D341Med (cell line): ENCODE data around the gene ATAD3A.

Experiments
- DNase-seq: peaks from one replicate; pipeline ENCODE4 v3.0.0; 2012; ENCODE audit warnings: low spot score

The ATAD3A gene

DNA sequence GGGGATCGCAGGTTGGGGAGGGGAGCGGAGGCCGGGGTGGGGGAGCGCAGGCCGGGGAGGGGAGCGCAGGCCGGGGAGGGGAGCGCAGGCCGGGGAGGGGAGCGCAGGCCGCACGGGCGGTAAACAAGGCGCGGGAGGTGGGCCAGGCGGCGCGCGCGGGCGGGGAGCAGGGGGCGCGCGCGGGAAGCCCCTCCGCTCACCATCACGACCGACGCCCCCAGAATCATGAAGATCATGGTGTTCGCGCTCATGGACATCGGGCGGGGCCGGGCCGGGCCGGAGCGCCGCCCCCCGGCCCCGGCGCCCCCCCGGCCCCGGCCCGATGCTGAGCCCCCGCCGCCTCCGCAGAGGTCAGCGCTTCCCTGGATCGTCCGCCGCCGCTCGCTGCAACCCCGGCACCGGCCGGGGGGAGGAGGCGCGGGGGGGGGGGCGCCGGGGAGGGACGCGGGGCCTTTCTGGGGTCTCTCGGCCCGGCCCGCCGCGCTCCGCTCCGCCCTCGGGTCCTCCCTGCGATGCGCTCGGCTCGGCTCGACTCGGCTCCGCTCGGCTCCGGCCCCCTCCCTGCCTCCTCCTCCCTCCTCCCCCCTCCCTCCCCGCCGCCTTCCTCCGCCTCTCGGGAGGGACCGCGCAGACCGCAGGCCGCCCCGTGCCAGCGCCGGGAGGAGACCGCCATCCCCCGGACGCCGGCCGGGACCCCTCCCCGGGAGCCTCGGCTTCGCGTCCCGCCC, 28.3 kb downstream of the ATAD3A start, which contains the start of gene TMEM240:
Gene TMEM240, minus strand, starts transcription at position 535 of the 728 bp plus-strand sequence. Its CDS starts 278 bp downstream, at position 257.
- DNase-seq: no peak

DNA sequence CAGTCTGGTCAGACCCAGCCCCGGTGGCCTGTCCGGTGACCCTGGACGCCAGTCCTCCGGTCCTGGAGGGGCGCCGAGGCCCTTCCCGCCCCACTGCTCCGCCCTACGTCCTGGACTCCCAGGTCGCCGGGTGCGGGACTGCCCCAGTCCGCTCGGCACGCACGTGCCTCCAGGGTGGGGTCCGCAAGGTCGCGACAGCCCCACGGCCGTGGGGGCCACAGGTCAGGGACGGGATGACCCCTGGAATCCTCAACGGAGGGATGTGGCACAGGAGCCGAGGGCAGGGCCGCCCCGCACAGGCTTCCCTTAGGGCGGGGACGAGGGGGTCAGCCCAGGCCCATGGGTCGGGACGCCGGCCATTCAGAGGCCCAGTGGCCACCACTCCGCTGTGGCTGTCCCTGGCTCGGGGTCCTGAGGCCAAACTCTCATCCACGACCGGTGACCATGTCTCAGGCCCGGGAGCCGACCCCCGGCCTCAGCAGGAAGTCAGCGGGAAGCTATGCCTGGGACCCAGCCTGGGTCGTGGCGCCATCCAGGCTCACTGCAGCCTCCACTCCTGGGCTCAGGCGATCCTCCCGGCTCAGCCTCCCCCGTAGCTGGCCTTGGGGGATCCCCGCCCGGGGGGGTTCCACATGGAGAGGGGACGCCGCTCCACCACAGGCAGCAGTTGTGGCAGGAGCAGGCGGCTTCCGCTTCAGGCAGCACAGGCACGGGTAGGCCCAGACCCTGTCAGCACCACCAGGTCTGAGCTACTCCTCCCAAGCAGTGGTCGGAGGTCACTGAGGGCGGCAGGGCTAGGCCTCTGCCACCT, 29.1 kb downstream of the ATAD3A start:
- DNase-seq: no peak

DNA sequence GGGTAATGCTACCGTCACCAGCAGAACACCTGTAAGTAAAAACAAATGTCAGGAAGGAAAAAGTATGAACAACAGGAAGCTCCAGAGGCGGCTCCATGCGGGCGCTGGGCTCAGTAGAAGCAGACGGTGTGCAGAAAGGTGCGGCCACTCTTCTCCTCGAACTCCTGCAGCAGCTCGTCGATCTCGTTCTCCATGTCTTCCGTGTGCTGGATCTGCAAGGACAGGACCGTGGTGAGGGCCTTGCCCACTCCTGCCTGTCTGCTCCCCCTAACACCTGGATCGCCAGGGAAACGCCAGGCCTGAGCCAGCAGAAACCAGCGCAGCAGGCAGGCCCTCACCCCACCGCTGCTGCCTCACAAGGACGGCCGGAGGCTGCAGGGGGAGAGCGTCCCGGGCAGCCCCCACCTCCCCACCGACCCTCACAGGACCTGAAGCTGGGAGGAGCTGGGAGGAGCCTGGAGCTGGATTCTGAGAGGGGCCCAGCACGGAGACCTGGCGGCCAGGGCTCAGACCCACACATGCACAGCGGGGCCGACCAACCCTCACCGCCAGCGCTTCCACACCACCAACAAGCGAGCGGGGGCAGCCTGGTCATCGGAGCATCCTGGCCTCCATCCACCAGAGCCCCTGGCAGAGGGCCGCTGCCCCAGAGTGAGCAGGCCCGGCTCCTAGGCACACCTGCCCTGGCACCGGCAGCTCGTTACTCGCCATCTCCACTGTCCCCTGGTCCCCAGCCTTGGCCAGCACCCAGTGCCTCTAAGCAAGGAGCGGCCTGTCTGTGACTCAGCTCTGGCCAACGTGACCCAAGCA, 30.2 kb downstream of the ATAD3A start:
- DNase-seq: no peak

DNA sequence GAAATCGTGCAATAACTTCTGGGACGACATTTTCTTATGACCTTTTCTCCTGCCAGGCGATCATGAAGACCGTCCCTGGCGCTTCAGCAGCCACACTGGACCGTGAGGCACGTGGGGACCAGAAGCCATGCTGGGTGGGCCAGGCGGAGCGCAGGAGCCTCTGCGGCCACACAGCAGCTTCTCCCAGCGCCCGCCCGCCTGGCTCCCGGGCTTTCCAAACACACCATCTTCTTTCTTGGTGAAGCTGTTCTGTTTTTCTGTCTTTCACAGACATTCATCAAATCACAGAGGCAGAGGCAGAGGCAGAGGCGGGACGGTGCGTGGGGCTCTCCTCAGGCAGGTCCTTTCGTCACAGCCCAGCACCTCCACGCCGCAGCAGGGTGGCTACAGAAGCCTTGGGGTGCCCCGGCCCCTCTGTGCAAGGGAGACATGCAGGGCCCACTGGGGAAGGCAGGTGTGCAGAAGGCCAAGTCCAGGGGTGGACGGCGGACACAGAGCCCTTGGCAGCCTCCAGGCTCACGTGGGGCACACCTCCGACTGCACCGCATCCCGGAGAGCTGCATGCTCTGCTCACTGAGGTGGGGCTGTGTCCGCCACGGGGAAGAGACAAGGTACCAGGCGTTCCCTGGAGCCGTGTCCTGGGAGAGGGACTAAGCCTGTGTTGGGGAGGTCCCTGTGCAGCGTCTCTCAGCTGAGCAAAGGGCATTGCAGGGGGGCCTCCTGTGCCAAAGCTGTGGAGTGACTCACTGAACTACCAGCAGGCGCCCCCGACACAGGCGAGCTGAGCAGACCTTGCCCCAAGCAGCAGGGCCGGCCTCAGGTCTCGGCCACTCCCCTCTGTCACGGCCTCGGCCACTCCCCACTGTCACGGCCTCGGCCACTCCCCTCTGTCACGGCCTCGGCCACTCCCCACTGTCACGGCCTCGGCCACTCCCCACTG, 31.1 kb downstream of the ATAD3A start:
- DNase-seq: no peak

DNA sequence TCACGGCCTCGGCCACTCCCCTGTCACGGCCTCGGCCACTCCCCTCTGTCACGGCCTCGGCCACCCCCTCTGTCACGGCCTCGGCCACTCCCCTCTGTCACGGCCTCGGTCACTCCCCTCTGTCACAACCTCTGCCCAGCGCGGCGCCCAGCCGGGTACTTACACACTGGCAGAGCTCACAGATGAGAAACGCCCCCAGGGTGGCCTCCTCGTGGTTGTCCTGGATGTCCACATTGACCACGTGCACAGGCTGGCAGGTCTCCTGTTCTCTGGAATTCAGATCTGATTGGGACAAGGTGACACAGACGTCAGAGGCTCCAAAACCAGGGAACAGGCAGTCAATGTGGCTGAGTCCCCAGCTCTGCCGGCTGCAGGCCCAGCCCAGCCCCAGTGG, 31.7 kb downstream of the ATAD3A start:
- DNase-seq: no peak

DNA sequence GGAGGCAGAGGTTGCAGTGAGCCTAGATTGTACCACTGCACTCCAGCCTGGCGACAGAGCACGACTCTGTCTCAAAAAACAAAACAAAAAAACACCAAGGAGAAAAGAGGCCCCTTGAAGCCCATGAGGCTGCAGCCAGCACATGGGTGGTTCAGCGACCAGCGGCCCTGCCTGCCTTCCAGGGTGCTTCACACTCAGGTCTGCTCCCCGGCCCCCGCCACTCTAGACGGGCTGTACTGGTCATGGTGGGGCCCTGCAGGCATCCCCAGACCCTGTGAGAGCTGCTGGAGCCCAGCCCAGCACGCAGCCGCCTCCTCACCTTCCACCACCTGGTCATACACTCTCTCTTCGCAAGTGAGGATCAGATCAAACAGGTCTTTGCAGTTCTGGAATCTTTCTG, 32.6 kb downstream of the ATAD3A start:
- DNase-seq: no peak

DNA sequence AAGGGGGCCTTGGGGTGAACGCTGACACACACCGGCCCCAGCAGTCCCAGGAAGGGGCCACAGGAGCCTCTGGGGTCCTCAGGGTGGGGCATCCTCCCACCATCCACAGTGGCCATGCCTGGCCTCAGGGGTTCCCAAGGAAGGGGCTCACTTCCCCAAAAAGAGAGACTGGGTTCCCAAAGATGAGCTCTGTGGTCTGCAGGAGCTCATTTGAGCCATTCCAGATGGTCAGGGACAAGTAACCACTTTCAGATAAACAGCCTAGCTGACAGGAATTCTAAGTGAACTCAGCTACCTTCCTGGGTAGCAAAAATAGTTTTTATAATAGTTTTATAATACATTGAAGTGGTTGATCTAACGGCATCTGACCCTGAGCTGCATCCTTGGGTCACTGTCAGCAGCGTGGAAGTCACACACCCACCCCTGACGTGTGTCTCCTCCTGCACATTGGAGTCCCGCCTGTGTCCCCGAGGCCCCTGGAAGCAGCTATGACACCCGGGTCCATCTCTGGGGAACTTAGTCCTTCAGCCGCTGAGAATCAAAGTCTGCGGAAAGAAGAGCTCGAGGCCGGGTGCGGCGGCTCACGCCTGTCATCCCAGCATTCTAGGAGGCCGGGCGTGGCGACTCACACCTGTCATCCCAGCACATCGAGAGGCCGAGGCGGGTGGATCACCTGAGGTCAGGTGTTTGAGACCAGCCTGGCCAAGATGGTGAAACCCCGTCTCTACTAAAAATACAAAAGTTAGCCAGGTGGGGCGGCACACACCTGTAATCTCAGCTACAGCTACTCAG, 34.2 kb downstream of the ATAD3A start:
- no peak for DNase-seq

DNA sequence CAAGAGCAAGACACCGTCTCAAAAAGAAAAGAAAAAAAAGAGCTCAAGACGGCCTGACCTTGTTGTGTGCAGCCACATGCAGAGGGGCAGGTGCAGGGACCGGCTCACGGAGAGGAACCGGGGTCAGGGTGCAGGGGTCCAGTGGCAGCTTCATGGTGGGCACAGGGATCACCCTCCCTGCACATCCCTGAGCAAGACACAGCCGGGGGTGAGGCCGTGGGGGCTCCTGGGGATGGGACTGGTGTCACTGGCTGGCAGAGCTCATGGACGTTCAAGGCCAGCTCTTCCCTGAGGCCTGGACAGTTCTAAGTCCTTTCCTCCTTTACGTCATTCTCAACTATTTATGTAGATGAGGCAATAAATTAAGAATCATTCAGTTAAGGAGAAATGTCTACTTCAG, 35.0 kb downstream of the ATAD3A start:
- no peak for DNase-seq

DNA sequence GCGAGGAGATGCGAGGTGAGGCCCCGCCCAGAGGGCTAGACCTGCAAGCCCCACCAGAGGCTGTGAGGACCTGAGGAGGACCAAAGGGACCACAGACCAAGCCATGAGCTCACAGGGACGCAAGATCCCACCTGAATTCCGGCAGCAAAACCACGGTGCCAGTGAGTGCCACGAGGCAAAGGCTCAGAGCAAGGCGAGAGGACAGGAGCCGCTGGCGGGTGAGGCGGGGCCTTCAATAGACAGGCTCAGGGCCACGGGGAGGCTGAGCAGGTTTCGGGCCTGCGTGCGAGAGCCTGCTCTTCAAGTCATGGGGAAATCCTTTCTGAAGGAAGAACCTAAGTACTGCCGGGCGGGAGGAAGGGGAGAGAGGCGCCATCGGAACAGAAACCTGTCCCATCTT, 35.5 kb downstream of the ATAD3A start:
- no peak for DNase-seq

DNA sequence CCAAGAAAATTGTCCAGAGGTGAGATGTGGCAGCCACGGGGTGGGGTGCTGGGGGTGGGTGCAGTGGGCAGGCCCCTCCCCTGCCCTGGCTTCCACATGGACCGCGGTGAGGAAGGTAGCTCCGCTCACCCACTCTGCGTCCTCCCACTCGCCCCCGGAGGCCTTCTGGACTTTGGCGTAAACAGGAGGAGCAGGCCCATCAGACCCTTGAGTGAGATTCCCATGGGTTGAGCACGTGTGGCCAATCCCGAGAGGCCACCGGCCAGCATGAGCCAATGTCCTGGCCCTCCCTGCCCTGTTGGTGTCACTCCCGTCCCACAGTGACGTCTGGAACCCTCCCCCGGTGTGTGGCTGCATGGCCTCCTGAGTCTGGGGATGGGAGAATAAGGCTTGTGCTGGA, 36.6 kb downstream of the ATAD3A start:
- no peak for DNase-seq

DNA sequence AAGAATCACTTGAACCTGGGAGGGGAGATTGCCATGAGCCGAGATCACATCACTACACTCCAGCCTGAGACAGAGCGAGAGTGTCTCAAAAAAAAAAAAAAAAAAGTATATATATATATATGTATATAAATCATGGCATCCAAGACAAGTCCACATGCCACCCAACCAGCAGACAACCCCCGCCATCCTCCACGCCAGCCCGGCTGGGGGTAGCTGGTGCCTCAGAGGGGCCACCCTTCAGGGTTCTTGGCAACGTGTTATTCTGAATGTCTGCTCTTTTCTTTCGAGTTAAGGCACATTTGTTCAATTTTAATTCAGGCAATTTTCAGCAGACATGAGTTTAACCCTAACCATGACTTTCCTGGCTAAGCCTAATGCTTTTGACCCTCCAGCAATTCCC, 38.1 kb downstream of the ATAD3A start:
- DNase-seq: no peak

DNA sequence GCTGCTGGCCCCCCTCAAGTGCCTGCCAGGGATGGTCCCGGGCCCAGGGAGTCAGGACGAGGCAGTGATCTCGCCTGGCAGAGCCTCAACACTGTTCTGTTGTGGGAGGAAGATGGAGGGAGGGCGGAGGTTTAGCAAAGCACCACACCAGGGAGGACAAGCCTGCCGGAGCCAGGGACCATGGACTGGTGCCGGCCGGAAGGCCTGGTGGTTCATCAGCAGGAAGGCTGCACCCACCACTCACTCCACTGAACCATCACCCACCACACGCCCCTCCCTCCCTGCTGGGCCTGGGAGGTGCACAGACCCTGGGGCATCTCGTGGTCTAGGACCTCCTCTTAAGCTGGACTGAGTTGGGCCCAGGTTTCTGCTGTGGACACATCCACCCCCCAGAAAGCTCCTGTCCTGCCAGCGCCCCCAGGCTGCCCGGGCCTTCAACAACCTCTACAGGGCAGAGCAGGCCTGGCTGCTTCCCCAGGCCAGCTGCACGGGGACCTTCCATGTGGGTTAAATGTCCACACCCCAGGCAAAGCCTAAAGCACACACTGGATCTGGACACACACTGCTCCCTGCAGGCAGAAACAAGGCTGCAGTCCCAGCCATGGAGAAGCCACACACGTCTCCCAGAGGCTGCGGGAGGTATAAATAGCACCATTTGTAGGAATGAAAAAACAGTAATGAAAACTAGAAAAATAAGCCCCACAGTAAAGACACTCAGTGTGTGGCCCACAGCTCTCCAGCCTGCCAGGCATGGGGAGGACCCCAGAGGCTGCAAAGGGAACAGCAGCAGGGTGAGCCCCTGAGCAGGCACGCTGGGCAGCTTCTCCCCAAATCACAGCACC, 38.9 kb downstream of the ATAD3A start:
- DNase-seq: no peak

DNA sequence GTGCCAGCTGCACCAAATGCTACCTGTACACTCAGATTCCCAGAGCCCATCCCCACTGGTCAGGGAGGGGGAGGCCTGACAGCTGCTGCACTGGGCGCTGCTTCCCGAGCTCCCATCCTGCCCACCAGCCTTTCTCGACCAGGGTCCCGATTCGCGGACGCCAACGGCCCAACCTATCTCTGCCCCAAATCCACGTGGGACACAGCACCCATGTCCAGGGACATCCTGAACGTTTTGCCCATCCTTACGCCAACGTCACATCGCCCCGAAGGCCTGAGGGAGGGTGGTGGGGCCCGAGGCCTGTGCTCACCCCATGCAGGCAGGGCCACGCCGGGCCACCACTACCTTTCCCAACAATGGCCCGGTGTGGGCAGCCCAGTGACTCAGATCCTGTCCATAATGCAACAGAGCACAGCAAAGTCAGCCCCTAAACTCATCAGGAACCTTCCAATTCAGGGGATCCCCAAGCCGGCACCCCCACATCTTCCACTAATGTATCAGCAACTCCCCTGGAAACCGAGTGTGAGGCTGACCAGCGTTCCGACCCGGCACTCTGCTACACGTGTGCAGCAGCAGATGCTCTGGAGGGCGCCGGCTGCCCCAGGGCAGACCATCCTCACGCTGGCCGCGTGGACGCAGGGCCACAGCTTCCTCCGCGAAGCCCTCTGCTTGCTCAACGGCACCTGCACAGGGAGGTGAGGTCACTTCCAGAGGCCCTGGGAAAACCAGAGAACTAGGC, 39.7 kb downstream of the ATAD3A start:
- no peak for DNase-seq

DNA sequence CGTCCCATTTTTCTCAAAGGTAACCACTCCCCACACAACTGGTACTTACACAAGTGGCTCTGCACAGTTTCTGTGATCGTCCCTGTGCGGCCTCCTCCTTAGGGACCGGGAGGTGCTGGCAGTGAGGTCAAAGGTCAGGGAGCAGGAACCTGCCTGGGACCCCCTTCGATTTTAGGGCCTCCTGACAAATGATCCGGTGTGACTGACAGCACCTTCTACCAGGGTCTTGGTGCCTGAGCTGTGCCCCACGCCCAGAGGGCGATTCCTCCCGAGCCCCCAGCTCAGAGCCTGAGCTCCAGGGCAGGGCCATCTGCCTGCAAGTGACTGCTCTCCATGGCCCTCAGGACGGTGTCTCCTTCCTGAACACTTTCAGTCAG, 40.3 kb downstream of the ATAD3A start:
- no peak for DNase-seq

DNA sequence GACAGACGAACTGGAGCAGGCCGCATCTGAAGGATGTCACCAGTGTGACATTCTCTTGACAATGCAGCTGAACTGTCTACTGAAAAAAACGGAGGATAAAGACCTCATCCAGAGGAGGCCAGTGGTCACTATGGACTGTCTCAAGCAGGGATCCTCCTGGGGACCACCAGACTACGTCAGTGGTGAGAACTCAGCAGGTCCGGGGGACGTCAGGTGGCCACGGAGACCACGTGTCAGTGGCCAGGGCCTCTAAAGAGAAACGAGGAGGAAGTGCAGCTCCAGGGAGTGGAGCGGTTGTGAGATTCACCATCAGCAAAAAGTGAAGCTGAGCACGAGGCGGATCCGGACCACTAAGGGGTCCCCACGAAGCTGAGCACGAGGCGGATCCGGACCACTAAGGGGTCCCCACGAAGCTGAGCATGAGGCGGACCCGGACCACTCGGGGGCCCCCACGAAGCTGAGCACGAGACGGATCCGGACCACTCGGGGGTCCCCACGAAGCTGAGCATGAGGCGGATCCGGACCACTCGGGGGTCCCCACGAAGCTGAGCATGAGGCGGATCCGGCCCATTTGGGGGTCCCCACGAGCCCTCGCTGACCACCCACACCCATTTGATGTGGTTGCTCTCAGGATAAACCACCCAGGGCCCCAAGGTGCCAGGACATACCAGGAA, 42.0 kb downstream of the ATAD3A start:
- DNase-seq: no peak

DNA sequence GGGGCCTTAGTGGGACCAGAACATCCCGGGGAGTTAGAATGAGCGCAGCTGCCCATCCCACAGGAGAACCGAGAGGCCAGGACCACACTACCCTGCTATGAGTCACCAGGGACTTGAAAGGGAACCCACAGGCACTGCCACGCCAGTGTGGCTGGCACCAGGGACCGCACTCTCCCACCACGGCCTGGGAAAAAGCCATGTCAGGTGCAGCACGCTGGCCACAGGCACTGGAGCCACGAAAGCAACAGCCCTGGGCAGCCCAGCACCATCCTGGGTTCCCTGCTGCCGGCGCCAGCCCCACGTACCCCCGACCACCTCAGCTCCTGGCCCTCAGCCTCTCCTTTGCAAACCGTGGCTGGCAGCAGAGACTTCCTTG, 42.6 kb downstream of the ATAD3A start:
- DNase-seq: no peak

DNA sequence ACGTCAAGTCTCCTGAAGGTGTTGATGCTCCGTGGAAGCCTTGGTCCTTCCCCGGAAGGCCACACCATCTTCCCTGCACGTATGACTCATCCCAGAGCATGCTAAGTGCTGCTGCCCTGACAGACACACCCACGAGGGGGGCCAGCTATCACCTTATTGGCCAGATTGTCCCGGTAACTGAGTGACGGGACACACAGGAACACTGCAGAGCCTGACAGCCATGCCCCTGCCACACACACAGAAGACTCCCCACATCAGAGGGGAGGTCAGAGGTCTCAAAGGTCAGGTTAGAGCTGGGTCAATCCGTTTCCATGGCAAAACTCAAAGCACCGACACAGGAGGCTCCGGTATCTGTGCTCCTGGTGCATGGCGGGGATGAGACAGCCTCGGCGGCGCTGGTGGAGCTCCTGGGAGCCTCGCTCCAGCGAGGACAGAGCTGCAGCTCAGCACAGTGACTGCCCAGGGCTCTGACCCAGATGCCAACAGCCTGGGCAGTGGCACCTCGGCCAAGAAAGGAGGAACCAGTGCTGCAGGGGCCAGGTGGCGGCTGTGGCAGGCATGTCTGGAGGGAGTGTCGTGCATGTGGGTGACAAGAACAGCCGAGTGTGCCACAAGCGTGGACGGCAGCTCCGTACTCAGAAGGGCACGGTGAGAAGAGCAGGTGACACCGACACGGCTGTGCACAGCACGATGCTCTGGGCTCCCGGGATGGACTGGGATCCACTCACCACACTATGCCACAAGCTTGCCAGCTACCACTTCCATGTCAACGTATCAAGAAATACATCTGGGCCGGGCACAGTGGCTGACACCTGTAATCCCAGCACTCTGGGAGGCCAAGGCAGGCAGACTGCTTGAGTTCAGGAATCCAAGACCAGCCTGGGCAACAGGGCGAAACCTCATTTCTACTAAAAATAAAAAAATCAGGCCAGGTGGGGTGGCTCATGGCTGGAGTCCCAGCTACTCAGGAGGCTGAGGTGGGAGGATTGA, 43.3 kb downstream of the ATAD3A start:
- DNase-seq: no peak
